A673 (cell line): Measurements from ENCODE around the gene ATP2A3.

Source experiments
- CTCF ChIP-seq: fragments of 300-800, 200-600 bp; sonication (generic); conservative IDR thresholded peaks from 2 replicates; pipeline ENCODE4 v1.5.1; 2017; ENCODE audit warnings: low read depth, mild to moderate bottlenecking, antibody characterized with exemption, low read length, moderate library complexity, mixed read lengths
- EZH2 ChIP-seq: fragments of 200-600 bp; sonication (generic); IDR thresholded peaks from 2 replicates; pipeline ENCODE4 v1.6.1; 2017; ENCODE audit warnings: borderline replicate concordance, low read depth, mild to moderate bottlenecking, mixed read lengths, antibody characterized with exemption, low read length; ENCODE audit not compliant: poor library complexity, severe bottlenecking

GRCh38 chr17:4004517-4005295, 40.5 kb upstream of the ATP2A3 start:
- no peak for TF ChIP-seq EZH2
- peak; percentile 93 for TF ChIP-seq CTCF
